GM23248 (cell line): ENCODE measurements around the gene DPCD.
"Not testable (repeated sequence)": the region's sequence is repeated elsewhere in the genome, so short reads cannot be mapped to it uniquely, and the experiment has no call there.

Experiments
- EZH2 ChIP-seq: fragments of 200-600 bp; sonication (generic); IDR thresholded peaks from 2 replicates; pipeline ENCODE4 v1.6.1; 2018; ENCODE audit warnings: antibody characterized with exemption, mild to moderate bottlenecking; ENCODE audit not compliant: insufficient read depth, poor library complexity, severe bottlenecking
- EZH2phosphoT487 ChIP-seq: fragments of 200-600 bp; sonication (generic); IDR thresholded peaks from 2 replicates; pipeline ENCODE4 v1.6.1; 2018; ENCODE audit warnings: antibody characterized with exemption, moderate library complexity, mild to moderate bottlenecking, low read depth; ENCODE audit not compliant: insufficient read depth

DNA sequence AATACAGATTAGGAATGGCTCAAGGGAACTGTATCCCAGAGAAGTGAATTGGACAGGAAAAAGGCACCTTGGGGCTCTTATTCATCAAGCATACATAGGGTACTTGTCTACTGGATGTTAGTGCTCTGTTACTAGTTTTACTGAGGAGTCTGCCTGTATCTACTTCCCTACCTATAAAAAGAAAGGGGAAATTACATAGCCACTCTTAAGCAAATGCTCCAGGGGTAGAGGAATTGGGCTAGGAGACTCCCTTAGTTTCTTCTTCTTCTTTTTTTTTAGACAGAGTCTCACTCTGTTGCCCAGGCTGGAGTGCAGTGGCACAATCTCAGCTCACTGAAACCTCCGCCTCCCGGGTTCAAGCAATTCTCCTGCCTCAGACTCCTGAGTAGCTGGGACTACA lies 5.2 kb downstream of the DPCD start:
- TF ChIP-seq EZH2, EZH2phosphoT487: not testable (repeated sequence)
